Hepatocyte (in vitro differentiated cells): ENCODE data around the gene EFHC2.

ENCODE experiments used
- EZH2 ChIP-seq: fragments of 200-600 bp; sonication (generic); IDR thresholded peaks from 2 replicates; pipeline ENCODE4 v1.6.1; 2016; ENCODE audit warnings: antibody characterized with exemption, mild to moderate bottlenecking, borderline replicate concordance
- EZH2phosphoT487 ChIP-seq: fragments of 200-600 bp; sonication (generic); IDR thresholded peaks from one replicate; pipeline ENCODE4 v1.6.1; 2018; ENCODE audit warnings: antibody characterized with exemption, mild to moderate bottlenecking, low read depth, moderate library complexity; ENCODE audit not compliant: unreplicated experiment, severe bottlenecking

- TF ChIP-seq EZH2 = no peak
- no peak for TF ChIP-seq EZH2phosphoT487
Measured at GRCh38 chrX:44384688-44385338, 41.3 kb upstream of the EFHC2 start.
